CD14-positive monocyte (primary cell): ENCODE measurements around the gene JPH2. TPM values are rescaled to one million over a fixed set of nuclear protein-coding genes. Genes with fewer than 3 reads are reported as not detected.

Experiments
- polyA plus RNA-seq, 3 donors: library from polyadenylated mRNA; depleted of rRNA in 1 of 3; unstranded in 2 of 3; stranded (reverse) in 1 of 3; fragments of 300-500 nt in 2 of 3; fragments of >200 nt in 1 of 3; fragmentation: Illumina TruSeq in 2 of 3; gene quantifications; 1 replicate in 2 of 3; 2 replicates in 1 of 3; pipeline ENCODE4 v1.2.3, GENCODE V29; 2012 to 2021

JPH2 gene
- polyA plus RNA-seq, 3 donors, result not detected

Other genes with a start within 250 kb of the JPH2 start
- gene OSER1, start 23.6 kb upstream of the JPH2 start, polyA plus RNA-seq, result 10 to 100 TPM; 42.3 to 89.1 (median 45.1) TPM
- not detected for gene GDAP1L1, start 60.1 kb upstream of the JPH2 start, polyA plus RNA-seq
- 1 to 10 TPM in 1 of 3 donors, under 1 TPM in 2; 0.32 to 2.2 (median 0.69) TPM for gene FITM2, start 124.0 kb upstream of the JPH2 start, polyA plus RNA-seq
- not detected for gene R3HDML, start 149.9 kb upstream of the JPH2 start, polyA plus RNA-seq
- not detected for gene HNF4A, start 168.5 kb upstream of the JPH2 start, polyA plus RNA-seq